ENCODE measurements around the gene UST.

The UST gene

DNA sequence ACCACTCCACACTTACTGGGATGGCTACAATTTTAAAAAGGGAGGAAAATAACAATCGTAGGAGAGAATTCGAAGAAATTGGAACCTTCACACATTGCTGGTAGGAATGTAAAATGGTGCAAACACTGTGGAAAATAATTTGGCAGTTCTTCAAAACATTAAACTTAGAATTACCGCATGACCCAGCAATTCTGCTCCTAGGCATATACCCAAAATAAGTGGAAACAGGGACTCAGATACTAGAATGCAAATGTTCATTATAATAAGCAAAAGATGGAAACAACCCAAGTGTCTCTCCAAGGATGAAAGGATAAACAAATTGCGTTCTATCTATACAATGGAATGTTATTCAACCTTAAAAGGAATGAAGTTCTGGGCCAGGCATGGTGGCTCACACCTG, 325.2 kb downstream of the UST start:
- no peak for DNase-seq

DNA sequence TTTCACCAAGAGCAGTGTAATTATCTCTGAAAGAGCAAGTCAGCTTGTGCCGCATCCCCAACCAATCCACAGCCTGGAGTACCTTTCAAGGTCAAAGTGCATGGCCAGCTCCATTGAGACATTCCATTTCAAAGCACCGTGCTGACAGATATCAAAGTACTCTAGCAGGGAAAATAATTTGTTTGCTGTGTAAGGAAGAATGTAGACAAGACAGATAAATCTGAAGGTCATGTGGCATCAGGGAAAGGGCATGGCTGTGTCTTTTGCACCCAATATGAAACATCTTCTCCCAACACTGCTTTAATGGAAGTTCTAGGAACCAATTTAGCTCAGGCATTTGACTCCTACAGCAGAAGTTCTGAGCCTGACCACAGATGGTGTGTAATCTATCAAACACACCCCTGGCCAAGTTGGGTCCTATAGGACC, 328.0 kb downstream of the UST start:
- DNase-seq, result no peak

DNA sequence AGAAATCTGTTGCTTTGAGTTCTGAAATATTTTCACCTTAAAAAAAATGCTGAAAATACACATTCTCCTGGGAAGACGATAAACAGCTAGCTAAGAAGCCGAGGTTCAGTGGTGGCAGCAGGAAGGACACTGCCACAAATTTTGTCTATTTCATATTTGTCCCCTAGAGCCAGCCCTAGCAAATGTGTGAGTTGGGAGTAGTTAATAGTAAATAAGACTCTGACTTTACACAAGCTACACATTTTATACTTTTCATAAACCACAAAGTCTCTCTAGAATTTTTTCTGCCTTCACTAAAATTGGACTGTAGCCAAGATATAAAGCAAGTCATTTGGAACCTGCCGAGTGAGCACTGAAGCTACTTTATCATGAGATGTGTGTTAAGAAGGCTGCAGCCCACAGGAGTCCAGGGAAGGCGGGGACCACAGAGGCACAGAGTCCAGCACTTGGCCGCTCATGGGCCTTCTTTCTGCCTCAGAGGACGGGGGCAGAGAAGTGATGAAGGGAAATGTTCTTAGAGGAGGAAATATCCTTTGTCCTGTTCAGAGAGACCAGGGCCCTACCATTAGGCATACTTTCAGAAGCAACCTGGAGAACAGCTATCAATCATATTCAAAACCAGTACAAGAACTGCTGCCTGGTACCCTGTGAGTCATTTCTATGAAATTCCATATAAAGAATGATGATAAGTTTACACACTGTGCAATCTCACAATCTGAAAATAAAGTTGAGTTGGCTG, 329.0 kb downstream of the UST start:
- DNase-seq, result no peak

DNA sequence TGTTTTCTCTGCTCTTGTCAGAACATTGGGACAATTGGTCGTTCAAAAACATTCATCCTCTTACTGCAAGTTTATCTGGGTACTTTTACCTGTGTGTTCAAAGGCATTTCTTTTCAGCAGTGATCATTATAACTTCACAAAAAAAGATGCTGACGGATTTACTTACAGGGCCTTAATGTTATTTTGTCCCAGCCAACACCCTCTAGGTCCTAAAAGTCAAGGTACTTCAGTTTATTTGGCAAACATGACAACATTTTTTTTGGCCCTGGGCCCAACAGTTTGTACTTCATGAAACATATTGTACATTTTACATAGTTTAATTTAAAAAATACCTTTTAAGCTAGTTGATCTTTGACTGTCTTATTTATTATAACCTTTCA, 329.5 kb downstream of the UST start:
- no peak for DNase-seq

- no peak for DNase-seq
Measured at GRCh38 chr6:149077208-149077607, 330.4 kb downstream of the UST start.

GRCh38 chr6:149078211-149078782, 331.5 kb downstream of the UST start:
- DNase-seq, result no peak

GRCh38 chr6:149079456-149079855, 332.6 kb downstream of the UST start:
- no peak for DNase-seq

DNA sequence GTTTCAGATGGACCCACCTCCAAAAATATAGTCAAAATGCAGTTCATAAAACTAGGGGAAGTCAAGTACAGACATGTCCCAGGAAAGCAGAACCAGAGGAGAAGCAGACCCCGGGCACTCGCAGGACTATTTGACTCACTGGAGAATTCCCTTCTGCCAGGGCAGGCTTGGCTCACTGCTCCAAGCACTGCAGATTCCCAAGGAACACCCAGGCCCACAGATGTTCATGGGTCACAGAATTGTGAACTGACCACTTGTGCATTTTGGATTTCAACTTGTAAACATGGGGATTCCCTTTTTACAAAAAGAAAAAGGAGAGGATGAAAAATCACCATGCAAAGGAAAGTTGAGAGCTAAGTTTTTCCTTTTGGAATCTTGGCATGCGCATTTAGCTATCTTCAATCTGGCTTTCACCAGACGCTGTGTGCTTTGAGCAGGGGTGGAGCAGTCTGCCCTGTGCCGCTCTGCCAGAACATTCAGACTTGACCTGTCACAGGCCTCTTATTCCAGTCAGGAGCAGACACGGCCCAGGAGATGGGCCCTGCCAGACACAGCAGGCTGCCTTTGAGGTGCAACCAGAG, 333.2 kb downstream of the UST start:
- no peak for DNase-seq

- no peak for DNase-seq
Measured at GRCh38 chr6:149080511-149080910, 333.7 kb downstream of the UST start.

GRCh38 chr6:149081281-149081680, 334.5 kb downstream of the UST start:
- DNase-seq, result no peak

- peak; percentile 85 for DNase-seq
Measured at GRCh38 chr6:149082320-149082719, 335.5 kb downstream of the UST start.

DNA sequence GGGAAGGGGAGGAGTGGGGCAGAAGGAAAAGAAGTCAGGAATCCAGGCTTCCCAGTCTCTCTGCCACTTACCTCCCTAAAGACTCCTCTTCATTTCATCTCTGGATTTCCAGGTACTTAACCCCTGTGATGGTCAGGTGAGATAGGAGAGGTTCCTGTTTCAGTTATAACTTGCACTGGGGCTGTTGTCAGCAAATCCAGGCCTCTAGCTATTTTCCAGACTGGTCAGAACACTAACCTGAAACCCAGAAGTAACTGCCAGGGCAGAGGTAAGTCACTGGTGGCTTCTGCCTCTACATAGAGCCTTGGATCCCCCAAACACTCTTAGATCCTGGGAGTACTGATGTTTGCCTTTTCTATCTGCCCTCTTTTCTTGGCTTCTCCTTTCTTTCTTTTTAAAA, 337.2 kb downstream of the UST start:
- no peak for DNase-seq

- DNase-seq, result no peak
Measured at GRCh38 chr6:149084808-149085556, 338.2 kb downstream of the UST start.

DNA sequence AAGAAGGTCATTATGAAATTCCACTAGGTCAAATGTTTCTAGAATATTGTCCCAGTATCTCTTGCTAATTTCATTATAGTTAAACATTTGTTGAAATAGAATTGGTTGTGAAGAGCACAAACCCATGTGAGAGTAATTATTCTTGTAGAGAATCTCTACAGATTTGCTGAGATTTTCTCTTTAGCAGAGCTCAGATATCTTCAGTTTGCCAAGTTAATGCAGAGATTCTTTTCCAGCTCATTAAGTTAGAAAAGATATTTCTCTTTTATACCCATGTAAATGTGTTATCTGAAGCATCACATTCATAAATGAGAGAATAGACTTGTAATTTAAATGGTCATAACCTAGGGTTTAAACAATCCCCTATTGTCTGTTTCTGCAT, 338.7 kb downstream of the UST start:
- DNase-seq, result no peak

DNA sequence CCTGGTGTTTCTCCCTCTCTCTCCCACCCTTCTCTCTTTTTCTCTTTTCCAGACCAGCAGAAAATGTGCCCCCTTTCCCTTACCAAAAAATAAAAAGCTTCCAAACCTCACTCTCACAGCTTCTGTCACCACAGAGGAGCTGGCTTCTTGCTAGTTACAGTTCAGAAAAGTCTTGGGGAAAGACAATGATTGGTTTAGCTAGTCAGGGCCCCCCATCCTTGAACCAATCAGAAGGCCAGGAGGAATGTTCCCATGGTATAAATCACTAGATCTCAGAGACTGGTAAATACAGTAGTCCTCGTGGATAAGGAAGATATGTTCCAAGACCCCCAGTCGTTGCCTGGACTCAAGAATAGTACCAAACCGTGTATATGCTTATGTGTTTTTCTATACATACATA, 339.5 kb downstream of the UST start:
- DNase-seq, result no peak

DNA sequence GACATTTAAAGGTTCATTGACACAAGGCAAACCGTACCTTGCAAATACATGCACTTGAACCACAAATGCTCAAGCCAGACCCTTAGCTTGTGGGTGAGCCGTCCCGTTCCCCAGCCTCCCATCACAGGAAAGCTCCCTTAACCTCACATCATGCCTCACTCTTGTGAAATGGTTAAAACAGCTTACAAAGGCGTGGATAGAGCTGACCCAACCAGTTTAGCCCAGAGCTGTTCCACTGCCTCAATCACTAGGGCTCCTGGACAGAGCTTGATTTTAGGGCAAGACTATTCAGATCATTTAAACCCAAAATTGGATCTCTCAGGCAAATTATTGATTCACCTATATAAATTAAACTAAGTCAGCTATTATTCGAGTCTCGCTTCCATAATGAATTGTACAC, 341.1 kb downstream of the UST start:
- no peak for DNase-seq

DNA sequence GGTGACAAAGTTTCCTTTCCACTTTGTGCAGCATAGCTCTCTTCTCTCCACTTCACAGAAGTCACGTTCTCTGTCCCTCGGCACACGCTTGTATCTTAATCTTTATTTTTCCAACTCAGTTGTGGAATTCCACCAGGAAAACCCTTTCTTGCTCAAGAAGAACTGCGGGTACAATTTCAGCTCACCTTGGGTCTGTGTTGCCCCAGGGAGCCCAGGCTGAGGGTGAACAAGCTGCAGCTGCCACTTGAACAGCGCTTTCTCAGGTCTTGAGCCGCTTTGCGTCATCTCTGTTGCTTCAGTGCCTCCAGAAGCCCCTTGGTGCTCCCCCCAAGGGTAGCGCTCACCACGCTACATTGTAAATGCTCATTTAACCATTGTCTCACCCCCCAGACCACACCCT, 341.5 kb downstream of the UST start:
- no peak for DNase-seq

GRCh38 chr6:149089510-149089909, 342.7 kb downstream of the UST start:
- no peak for DNase-seq

GRCh38 chr6:149090937-149091336, 344.1 kb downstream of the UST start:
- DNase-seq, result no peak

GRCh38 chr6:149093643-149094042, 346.8 kb downstream of the UST start:
- DNase-seq, result peak; percentile 31

DNA sequence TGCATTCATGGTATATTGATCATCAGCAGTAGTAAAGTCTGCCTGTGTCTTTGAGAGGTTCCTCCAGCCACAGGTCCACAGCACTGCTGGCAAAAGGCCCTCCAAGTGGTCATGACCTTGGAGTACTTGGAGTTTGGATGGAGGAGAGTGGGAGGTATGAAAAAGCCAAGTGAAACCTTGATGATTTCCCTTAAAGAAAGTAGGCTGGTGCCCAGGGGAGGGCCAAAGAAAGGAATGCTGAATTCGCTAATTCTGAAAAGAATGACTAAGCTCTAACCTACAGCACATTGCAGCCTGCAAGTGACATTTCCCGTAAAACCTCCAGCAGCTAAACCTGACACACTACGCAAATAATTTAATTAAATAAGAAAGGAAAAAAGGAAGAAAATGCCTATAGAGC, 347.3 kb downstream of the UST start:
- DNase-seq, result no peak

DNA sequence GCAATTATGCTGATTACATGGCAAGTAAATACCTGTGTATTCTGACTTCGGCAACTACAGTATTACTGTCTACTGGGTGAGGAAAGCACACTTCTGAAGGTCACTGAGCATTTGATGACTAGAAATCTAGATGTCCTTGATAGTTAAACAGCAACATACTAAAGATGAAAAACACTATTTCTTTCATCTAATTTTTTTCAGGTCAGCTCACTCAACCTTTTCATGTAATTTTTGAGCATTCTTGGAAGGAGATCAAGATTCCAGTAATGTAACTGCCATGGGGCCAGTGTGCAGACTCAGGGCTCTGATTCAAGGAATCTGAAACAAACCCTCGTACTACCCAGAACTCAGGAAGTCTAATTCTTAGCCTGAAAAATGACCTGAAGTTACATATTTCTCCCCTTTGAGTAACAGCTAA, 348.1 kb downstream of the UST start:
- DNase-seq, result peak; percentile 53

GRCh38 chr6:149095842-149096241, 349.0 kb downstream of the UST start:
- DNase-seq, result no peak

- DNase-seq, result no peak
Measured at GRCh38 chr6:149097794-149098193, 351.0 kb downstream of the UST start.

Measured in eye (tissue), 1 donor.